ENCODE results near the gene IFI35.
"Not testable (repeated sequence)": the region's sequence is repeated elsewhere in the genome, so short reads cannot be mapped to it uniquely, and the experiment has no call there.

DNA sequence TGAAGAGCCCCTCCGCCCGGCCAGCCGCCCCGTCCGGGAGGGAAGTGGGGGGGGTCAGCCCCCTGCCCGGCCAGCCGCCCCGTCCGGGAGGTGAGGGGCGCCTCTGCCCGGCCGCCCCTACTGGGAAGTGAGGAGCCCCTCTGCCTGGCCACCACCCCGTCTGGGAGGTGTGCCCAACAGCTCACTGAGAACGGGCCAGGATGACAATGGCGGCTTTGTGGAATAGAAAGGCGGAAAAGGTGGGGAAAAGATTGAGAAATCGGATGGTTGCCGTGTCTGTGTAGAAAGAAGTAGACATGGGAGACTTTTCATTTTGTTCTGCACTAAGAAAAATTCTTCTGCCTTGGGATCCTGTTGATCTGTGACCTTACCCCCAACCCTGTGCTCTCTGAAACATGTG is 33.3 kb upstream of the IFI35 start:
- TF ChIP-seq, protein P1, sequence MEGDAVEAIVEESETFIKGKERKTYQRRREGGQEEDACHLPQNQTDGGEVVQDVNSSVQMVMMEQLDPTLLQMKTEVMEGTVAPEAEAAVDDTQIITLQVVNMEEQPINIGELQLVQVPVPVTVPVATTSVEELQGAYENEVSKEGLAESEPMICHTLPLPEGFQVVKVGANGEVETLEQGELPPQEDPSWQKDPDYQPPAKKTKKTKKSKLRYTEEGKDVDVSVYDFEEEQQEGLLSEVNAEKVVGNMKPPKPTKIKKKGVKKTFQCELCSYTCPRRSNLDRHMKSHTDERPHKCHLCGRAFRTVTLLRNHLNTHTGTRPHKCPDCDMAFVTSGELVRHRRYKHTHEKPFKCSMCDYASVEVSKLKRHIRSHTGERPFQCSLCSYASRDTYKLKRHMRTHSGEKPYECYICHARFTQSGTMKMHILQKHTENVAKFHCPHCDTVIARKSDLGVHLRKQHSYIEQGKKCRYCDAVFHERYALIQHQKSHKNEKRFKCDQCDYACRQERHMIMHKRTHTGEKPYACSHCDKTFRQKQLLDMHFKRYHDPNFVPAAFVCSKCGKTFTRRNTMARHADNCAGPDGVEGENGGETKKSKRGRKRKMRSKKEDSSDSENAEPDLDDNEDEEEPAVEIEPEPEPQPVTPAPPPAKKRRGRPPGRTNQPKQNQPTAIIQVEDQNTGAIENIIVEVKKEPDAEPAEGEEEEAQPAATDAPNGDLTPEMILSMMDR (IDR thresholded peaks at IDR 0.05): not testable (repeated sequence)
- TF ChIP-seq POLR2A (IDR thresholded peaks at IDR 0.05): not testable (repeated sequence)

Measured in body of pancreas (tissue), 4 donors.